ENCODE data around the gene SCARB1.

Gene SCARB1

DNA sequence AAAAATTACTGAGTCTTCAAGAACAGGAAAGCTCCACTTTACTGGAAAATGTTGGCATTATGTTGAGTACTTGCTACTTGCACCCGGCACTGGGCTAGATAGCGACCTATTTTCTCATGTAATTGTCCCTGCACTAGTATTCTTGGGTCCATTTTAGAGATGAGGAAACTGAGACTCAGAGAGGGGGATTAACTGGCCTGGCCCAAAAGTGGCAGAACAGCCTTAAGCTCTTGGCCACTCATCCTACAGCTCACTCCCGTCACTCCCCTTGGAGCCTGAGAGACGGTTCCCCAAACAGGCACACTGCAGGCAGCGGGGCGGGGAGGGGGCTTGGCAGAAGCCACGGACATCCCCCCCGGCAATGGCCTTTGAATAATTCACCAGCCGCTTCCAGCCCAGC lies 113.9 kb downstream of the SCARB1 start:
- DNase-seq (ENCODE audit: low read depth in 2 of 3, low spot score in 2 of 3): no peak

DNA sequence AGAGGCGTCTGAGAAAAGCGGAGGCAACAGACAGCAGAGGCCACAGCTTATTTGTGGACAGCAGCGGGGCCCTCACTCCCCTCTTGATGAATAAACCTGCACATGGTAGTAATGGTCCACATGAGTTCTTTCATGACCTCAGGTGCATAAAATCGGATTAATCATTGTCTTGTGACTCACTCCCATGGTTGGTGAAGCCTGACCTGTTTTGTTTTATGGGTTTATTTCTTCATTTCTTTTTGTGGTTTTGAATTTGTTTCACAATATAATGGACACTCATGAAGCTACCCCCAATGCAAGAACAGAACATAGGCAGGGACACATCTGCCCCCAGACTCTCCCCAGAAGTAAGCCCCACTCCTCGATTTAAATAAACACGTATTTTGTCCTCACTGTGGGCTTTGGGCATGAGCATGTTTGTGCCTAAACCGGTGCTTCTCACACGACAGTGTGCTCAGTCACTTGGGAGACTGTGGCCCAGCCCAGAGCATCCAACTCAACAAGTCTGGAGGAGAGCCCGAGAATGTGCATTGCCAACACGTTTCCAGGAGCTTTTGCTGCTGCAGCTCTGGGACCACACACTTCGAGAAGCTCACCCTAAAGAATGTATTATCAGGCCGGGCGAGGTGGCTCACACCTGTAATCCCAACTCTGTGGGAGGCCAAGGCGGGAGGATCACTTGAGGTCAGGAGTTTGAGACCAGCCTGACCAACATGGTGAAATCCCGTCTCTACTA lies 116.1 kb downstream of the SCARB1 start:
- DNase-seq (ENCODE audit: low read depth in 2 of 3, low spot score in 2 of 3): no peak

- no peak for DNase-seq (ENCODE audit: low read depth in 2 of 3, low spot score in 2 of 3)
These were observed 116.8 kb downstream of the SCARB1 start for GRCh38 chr12:124746649-124747425.

- no peak for DNase-seq (ENCODE audit: low read depth in 2 of 3, low spot score in 2 of 3)
These were observed 117.6 kb downstream of the SCARB1 start for GRCh38 chr12:124745891-124746570.

DNA sequence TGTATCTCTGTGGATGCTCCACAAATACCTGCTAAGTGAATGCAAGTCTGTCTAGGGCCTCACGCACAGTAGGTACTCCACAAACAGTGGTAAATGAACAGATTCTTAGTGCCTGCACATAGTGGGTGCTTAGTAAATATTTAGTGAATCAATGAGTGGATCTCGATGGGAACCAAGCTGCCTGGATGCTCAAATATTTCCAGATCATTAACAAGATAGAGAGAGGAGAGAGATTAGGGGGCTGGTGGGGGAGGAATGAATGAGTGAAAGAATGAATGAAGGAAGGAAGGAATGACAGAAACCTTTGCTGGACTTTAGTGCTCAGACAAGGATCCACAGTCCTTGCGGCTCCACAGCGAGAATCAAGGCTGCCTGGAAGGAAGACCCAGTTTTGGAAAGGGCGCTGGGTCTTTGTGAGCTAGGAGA lies 118.2 kb downstream of the SCARB1 start:
- no peak for DNase-seq (ENCODE audit: low read depth in 2 of 3, low spot score in 2 of 3)

DNA sequence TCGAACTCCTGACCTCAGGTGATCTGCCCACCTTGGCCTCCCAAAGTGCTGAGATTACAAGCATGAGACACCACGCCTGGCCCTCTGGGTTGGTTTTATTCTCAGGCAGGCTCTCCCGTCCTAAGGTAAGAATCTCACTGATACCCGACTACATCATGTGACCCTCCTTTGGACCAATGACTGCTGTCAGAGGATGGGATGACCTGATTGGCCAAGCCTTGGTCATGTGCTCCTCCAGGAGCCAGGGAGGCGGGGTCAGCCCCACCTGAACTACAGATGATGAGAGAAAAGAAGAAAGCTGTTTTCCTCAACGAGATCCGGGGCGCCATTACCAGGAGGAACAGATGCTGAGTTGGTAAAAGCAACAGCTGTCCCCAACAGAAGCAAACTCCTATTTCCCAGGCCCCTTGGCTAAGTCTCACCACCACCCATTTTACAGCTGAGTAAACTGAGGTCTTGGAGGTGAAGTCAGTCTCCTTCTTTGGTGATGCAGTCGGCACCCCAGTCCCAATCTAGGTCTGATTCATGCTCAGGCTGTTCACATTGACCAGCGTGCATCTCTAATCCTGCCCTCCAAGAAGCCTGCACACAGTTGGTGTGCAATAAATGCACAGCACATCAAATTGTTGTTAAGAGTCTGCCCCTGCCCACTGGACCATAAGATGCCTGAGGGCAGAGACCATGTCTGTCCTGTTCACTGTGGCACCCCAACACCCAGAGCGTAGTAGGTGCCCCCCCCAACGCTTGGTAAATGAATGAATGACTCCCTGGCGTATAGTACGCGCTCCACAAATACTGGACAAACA lies 118.8 kb downstream of the SCARB1 start:
- DNase-seq (ENCODE audit: low read depth in 2 of 3, low spot score in 2 of 3): no peak

GRCh38 chr12:124744273-124744640 lies 119.4 kb downstream of the SCARB1 start:
- DNase-seq (ENCODE audit: low read depth in 2 of 3, low spot score in 2 of 3): no peak

DNA sequence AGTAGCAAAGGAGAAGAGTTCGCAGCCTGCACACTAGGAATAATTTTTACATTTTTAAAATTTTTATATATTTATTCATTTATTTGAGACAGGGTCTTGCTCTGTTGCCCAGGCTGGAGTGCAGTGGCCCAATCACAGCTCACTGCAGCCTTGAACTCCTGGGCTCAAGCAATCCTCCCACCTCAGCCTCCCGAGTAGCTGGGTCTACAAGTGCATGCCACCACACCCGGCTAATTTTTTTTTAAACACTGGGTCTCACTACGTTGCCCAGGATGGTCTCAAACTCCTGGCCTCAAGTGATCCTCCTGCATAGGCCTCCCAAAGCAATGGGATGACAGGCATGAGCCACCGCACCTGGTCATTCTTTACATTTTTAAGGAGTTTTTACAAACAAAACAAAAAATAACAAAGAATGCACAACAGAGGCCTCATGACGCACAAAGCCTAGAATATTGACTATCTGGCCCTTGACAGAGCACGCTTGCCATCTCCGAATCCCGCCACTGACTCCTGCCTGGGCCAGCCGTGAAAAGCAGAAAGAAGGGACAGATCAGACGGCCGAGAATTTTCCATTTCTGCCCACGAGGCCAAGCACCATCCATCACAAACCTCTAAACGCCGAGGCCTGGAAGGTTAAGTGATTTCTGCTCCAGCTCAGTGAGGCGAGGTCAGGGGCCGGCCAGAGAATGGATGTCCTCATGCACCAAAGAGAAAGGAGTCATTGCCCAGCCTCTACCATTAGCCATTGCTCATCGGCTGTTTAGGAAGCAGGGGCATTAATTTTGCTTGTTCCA lies 120.0 kb downstream of the SCARB1 start:
- DNase-seq (ENCODE audit: low read depth in 2 of 3, low spot score in 2 of 3): no peak

- DNase-seq (ENCODE audit: low read depth in 2 of 3, low spot score in 2 of 3): no peak
These were observed 121.0 kb downstream of the SCARB1 start for GRCh38 chr12:124742678-124743077.

DNA sequence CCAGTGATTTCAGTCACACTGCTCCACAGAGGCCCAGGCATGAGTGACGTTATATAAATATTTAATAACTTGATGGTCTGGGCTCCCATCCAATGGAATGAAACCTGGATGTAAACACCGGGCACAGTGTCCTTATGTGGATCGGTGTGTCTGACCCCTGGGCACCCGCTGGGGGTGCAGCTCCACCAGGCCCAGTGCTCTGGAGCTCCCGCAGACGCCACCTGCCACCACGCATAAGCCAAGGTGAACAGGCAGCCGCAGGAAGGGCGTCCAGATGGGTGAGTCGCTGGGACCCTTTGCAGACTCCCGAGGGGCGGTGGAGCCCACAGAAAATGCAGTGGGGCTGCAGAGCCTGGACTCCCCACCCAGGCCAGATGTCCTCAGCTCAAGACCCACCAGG lies 121.6 kb downstream of the SCARB1 start:
- DNase-seq (ENCODE audit: low read depth in 2 of 3, low spot score in 2 of 3): no peak

DNA sequence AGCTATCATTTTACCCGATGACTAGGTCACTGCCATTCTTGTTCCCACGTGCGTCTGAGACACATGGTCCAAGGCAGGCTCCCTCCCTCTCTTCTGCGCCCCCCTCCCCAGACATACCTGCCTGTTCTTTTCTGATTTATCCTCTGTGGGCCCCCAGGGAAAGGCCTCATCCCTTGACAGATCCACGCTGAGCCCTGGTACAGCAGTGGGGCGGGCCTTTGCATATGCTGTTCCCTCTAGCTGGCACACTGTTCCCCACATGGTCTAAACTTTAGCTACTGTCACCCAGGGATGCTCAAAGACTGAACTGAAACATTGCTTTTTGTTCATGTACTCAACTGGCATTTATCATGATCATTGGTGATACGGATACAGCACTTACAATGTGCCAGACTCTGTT lies 122.5 kb downstream of the SCARB1 start:
- no peak for DNase-seq (ENCODE audit: low read depth in 2 of 3, low spot score in 2 of 3)

- no peak for DNase-seq (ENCODE audit: low read depth in 2 of 3, low spot score in 2 of 3)
These were observed 123.0 kb downstream of the SCARB1 start for GRCh38 chr12:124740691-124741137.

DNA sequence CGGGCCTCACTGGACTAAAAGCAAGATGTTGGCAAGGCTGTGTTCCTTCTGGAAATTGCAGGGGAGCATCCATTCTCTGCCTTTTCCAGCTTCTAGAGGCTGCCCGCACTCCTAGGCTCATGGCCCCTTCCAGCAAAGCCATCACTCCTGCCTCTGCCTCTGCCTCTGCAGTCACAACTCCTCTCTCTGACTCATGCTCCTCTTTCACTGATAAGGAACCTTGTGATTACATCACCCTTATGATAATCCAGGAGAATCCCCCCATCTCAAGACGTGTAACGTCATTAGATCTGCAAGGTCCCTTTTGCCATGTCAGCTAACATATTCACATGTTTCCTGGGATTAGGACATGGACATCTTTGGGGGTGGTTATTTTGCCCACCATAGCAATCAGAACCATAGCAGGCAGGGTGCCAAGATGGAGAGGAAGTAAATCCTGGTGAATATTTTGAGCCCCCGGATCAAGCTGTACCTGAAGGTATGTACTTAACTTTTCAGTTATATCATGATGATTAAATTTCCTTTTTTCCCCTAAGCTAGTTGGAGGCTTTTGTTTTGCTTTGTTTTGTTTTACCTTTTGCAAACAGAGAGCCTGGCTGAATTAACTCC lies 123.6 kb downstream of the SCARB1 start:
- no peak for DNase-seq (ENCODE audit: low read depth in 2 of 3, low spot score in 2 of 3)

DNA sequence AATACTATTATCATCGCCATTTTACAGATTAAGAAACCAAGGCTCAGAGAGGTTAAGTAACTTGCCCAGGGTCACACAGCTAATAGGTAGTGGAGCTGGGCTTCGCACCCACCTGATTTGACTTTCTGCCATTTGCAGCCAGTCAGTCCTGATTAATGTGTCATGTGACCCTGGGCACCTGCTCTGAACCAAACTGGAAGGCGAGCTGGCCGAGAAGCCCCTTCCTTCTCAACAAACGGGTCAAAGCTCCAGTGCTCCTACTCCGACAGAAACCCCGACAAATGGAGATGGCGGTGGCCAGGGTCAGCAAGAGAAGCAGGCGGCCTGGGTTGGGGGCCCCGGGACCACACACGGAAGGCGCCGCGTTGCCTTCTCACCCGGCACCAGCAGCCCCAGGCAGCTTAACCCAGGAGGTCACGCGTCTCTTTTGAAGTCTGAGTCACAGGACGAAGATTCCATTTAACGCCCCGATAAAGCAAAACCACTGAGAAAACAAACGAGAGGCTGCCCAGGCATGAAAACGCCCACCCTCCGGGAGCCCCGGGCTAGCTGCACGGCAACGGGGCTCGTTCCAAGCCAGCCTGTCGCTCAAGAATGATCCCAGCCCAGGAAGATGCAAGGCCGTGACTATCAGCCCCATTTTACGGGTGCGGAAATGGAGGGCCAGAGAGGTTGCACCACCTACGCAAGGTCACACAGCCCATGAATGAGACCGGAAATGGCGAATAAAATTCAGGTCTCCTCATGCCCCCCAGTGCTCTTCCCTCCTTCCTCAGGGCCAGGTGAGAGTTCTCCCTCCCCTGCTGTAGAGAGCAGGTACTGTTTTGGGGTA lies 124.8 kb downstream of the SCARB1 start:
- DNase-seq (ENCODE audit: low read depth in 2 of 3, low spot score in 2 of 3): no peak

DNA sequence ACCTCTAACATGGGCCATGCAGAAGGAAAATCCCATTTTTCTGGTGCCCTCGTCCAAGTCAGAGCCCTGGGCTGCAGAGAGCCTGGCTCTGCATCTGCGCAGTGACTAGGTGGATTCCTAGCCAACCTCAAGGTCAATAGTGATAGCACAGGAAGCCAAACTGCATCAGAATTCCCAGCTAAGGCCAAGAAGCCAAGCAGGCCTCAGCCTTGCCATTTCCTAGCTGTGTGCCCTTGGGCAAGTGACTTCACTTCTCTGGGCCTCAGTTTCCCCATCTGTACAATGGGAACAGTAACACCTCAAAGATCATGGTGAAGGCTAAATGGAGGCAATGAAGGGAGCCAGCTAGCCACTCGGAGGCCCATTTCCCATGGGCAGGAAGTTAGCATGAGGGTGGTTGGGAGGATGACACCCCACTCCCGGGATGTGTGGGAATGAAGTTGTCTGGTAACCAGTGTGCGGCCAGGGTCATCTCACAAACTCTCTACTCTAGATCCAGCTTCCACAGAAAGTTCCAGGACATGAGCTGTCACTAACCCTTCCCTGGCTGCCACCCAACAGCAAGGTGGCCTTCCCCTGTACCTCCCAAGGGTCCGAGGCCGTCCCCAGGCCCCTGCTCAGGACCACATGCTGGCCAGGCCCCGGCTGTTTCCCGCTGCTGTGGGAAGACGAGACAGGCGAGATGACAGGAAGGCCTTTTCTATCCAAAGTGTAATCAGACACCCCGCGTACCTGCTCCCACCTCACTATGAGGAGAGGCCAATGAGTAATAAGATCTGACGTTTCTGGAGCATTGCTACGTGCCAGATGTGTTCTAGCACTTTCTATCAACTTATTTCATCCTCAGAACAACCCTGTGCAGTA lies 125.7 kb downstream of the SCARB1 start:
- no peak for DNase-seq (ENCODE audit: low read depth in 2 of 3, low spot score in 2 of 3)

GRCh38 chr12:124737040-124737419 lies 126.6 kb downstream of the SCARB1 start:
- no peak for DNase-seq (ENCODE audit: low read depth in 2 of 3, low spot score in 2 of 3)

GRCh38 chr12:124736115-124737039 lies 127.3 kb downstream of the SCARB1 start:
- no peak for DNase-seq (ENCODE audit: low read depth in 2 of 3, low spot score in 2 of 3)
